HG03460 (cell line): ENCODE results near the gene OGFR.

Experiments
- ATAC-seq: cut with Tn5 transposase; IDR thresholded peaks from one replicate; pipeline ENCODE4 v1.9.1; 2021; ENCODE audit not compliant: unreplicated experiment

OGFR gene

DNA sequence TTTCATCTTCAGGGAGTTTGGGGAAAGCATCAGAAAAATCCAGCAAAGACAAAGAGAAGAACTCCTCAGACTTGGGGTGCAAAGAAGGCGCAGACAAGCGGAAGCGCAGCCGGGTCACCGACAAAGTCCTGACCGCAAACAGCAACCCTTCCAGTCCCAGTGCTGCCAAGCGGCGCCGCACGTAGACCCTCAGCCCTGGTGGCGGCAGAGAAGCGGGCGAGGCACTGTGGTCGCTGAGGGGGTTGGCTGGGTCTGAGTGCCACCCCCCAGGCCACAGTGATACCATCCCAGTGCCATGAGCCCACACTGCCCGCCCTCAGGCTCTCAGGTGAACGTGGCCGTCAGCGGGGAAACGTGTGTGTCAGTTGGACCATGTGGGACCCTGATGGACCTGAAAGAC is 5.2 kb upstream of the OGFR start:
- ATAC-seq = no peak

DNA sequence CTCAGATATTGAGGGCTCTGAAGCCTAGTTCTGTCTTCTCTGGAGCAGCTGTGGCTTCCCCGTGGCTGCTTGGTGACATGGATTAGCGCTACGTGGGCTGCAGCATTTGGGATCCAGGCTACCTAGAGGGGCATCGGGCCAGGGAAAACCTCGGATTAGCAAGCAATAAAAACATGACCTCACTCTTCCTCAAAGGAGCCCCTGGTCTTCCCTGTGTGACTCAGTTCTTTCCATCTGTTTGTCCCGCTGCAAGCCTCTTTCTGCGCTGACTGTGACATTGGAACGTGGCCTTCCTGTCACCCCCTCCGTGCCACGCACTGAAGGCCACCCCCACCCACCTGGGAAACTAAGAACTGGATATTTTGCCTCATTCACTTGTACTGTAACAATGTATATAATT is 4.8 kb upstream of the OGFR start:
- ATAC-seq = no peak

DNA sequence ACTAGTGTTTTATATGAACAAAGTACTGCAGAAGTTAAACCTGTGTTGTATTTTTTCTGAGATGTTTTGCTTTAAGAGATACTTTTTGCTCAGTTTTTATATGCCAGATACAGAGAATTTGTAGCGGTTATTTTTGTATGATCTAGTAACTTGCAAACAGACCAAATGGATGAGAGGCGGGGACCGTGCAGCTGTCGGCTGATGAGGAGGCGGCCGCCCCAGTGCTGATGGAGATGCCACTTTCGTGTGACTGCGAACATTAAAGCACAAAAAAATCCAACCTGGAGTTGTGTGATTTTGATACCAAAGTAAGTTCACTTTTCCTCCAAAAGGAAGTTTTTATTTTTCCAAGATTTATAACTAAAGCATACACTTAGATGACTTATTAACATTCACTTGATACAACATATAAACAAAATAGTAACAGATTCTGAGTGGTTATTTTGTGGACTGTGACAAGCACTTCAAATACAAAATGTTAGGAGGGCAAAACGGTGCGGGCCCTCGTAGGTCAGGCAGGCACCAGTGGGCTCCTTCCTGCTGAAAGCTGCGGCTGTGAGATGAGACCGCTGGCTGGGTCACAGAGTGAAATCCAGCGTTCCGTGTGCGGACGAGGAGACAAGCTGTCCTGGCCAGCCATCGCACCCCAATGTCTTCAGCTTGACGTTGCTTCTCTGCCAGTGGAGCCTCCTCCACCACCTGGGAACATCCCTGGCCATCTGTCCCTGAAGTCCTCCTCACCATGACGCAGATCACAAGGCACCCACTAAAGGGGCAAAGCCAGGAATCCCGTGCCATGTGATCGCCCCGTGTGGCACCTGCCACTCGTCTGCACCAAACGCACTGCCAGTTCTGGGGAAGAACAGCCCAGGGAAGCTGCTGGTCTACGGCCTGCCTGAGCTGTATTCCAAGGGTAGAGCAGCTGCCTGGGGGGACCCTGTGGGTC is 4.0 kb upstream of the OGFR start:
- no peak for ATAC-seq

DNA sequence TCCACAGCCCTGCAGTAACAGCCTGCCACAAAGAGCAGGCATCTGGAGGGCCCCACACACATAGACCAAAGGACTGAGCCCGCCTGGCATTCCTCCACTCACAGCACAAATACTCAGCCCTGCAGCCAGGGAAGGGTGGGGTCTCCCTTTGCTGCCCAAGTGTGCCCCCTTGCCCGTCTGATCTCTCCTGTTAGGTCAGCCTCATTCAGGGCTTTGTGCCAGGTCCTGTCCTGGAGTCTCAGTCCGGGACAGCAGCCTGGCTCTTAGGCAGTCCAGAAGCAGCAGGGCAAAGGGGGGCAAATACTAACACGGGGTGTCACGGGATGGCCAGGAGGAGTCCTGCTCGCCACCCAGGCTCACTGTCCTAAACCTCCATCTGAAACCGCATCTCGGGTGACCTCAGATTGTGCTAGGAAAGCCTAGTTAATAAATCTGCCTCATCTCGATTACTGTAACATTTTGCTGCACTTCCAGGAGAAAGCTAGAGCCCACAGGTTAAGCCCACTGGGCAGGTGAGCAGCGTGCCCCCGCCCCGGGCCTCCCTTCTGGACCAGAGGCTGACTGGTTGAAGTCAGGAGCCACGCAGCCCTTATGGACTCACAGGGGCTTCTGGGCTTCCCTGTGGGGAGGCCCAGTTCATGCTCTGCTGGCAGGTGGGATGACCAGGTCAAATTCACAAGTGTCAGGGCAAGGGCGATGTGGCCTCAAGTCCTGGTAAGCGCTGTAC is 3.2 kb upstream of the OGFR start:
- ATAC-seq = no peak

DNA sequence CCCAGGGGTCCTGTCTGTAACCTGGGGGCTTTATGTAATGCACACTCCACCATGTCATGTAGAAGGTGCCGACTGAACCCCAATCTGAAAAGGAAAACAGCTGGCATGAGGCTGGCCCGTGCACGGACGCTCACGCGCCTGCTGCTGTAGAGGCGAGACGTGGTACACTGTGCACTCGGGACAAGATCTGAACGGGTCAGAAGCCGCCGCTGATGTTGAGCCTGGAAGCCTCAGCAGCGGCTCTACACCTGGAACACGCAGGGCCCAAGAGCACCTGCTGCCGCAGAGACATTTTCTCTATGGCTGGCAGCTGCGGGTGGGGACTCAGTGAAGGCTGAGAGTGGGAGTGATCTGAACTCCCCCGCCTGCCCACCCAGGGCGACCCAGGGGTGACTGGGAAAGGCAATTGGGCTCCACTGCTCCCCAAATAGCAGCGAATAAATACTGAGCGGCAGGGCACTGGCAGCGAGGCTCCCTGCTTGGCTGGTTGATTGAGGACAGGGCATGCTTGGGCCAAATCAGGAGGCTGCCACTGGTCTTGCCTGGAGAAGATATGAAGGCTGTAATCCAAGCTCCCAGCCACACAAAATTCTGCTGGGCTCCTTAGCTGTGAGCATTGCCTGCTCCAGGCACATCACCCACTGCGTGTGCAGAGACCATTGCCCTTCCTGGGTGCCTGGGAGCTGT is 2.5 kb upstream of the OGFR start:
- ATAC-seq = no peak

- ATAC-seq = no peak
These were observed 511 bp upstream of the OGFR start for GRCh38 chr20:62804021-62804626.

GRCh38 chr20:62805155-62805710 is 598 bp downstream of the OGFR start:
- ATAC-seq = no peak

GRCh38 chr20:62805711-62806382 is 1.2 kb downstream of the OGFR start:
- no peak for ATAC-seq

DNA sequence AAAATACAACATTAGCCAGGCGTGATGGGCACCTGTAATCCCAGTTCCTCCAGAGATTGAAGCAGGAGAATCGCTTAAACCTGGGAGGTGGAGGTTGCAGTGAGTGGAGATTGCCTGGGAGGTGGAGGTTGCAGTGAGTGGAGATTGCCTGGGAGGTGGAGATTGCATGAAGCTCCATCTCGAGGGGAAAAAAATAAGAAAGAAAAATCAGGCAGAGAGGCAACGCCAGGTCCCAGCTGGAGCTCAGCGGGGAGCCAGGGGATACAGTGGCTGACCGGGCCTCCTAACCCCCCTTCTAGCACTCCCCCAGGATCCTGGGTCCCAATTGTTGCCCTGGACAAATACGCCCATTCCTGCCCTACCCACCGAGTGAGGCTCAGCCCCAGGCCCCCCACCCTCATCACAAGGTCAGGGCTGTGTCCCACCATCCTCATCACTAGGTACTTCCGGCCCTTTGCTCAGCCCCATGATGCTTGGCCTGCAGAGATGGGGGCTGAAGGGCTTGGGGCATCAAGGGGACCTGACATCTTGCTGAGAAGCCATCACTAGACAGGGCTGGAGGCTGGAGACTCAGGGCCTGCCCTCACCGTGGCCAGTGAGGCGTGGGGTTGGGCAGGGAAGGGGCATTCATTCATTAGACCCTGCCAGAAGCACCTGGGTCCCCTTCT is 1.9 kb downstream of the OGFR start:
- ATAC-seq = no peak

- ATAC-seq = no peak
These were observed 3.0 kb downstream of the OGFR start for GRCh38 chr20:62807444-62808210.

DNA sequence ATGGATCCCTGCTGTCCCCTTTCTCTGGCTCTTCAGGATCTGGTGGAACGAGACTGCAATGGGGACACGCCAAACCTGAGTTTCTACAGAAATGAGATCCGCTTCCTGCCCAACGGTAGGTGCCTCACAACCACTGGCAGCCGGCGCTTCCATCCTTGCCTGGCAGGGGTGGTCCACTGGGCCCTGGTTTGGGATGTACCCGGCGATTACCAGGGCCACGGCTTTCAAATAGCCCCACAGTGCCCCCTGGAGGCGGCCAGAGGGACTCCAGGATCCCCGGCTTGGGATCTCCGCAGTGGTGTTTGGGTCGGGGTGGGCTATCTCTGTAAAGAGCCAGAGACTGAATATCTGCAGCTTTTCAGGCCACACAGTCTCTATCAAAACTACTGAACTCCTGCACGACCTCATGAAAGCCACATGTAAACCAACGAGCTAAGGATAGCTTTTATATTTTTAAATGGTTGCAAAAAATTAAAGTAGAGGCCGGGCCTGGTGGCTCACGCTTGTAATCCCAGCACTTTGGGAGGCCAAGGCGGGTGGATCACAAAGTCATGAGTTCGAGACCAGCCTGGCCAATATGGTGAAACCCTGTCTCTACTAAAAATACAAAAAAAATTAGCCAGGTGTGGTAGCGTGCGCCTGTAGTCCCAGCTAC is 3.7 kb downstream of the OGFR start:
- ATAC-seq = no peak

GRCh38 chr20:62809530-62810428 is 5.1 kb downstream of the OGFR start:
- ATAC-seq = no peak

DNA sequence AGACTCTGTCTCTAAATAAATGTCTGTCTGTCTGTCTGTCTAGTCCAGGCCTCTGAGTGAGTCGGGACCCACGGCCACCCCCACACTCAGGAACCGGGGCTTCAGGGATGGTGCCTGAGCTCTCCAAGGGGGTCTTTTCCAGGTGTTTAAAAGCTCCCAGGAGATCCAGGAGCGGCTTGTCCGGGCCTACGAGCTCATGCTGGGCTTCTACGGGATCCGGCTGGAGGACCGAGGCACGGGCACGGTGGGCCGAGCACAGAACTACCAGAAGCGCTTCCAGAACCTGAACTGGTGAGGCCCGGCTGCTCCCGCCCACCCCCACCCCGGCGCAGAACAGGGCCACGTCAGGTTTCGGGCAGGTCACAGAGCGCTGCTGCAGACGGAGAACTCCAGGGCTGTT is 6.7 kb downstream of the OGFR start:
- ATAC-seq = no peak

DNA sequence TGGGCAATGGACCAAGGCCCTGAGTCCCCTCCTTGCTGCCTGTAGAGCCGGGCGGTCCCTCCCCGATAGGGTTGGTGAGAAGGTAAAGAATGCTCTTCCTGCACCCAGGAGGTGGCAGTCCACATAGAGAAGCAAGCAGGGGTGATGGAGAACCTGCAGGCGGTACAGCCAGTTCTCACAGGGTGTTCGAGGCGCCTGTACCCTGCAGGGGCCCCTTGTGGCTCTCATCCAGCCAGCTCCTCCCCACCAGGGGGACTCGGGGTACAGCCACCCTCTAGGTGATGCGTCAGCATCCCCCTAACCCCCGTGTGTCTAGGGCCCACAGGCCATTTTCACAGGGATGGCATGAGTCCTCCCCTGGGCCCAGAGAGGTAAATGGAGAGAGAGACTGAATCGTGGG is 7.1 kb downstream of the OGFR start:
- no peak for ATAC-seq

GRCh38 chr20:62812181-62812906 is 7.7 kb downstream of the OGFR start:
- no peak for ATAC-seq

DNA sequence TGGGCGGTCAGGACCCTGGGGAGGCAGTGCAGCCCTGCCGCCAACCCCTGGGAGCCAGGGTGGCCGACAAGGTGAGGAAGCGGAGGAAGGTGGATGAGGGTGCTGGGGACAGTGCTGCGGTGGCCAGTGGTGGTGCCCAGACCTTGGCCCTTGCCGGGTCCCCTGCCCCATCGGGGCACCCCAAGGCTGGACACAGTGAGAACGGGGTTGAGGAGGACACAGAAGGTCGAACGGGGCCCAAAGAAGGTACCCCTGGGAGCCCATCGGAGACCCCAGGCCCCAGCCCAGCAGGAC is 8.2 kb downstream of the OGFR start:
- no peak for ATAC-seq

DNA sequence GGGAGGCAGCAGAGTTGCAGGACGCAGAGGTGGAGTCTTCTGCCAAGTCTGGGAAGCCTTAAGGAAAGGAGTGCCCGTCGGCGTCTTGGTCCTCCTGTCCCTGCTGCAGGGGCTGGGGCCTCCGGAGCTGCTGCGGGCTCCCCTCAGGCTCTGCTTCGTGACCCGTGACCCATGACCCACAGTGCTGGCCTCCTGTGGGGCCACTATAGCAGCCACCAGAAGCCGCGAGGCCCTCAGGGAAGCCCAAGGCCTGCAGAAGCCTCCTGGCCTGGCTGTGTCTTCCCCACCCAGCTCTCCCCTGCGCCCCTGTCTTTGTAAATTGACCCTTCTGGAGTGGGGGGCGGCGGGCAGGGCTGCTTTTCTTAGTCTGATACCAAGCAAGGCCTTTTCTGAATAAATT is 9.0 kb downstream of the OGFR start:
- ATAC-seq = no peak
